Mesothelial cell of epicardium (in vitro differentiated cells): ENCODE results near the gene BRINP2. TPM values are rescaled to one million over a fixed set of nuclear protein-coding genes. Genes with fewer than 3 reads are reported as not detected.

Experiments
- DNase-seq, 2 experiments: peaks; one replicate each; pipeline ENCODE4 v3.0.0; 2021; ENCODE audit warnings: low spot score in 2 of 2; ENCODE audit not compliant: unreplicated experiment in 2 of 2
- H3K27ac Mint-ChIP-seq: 2 replicates; pipeline ENCODE4 v1.8.0; 2021; ENCODE audit warnings: mixed read lengths
- H3K27me3 Mint-ChIP-seq: 2 replicates; pipeline ENCODE4 v1.8.0; 2021; ENCODE audit warnings: low read depth, mixed read lengths
- H3K36me3 Mint-ChIP-seq: 2 replicates; pipeline ENCODE4 v1.8.0; 2021; ENCODE audit warnings: mixed read lengths
- H3K4me1 Mint-ChIP-seq: 2 replicates; pipeline ENCODE4 v1.8.0; 2021; ENCODE audit warnings: mixed read lengths
- H3K4me3 Mint-ChIP-seq: 2 replicates; pipeline ENCODE4 v1.8.0; 2021; ENCODE audit warnings: mild to moderate bottlenecking, moderate library complexity, mixed read lengths
- H3K9me3 Mint-ChIP-seq: 2 replicates; pipeline ENCODE4 v1.8.0; 2021; ENCODE audit warnings: mixed read lengths
- total RNA-seq: library from RNA; stranded (reverse); gene quantifications from 3 replicates; pipeline ENCODE4 v1.2.1, GENCODE V29; 2021
- TF ChIP-seq, protein P1 (sequence below): fragments of 200-600 bp; sonication (generic); IDR thresholded peaks from one replicate; pipeline ENCODE4 v1.5.0; 2021; ENCODE audit warnings: antibody characterized with exemption; ENCODE audit not compliant: unreplicated experiment

BRINP2 gene
- total RNA-seq, 1 donor from 2014 or later: 0.63 TPM

DNA sequence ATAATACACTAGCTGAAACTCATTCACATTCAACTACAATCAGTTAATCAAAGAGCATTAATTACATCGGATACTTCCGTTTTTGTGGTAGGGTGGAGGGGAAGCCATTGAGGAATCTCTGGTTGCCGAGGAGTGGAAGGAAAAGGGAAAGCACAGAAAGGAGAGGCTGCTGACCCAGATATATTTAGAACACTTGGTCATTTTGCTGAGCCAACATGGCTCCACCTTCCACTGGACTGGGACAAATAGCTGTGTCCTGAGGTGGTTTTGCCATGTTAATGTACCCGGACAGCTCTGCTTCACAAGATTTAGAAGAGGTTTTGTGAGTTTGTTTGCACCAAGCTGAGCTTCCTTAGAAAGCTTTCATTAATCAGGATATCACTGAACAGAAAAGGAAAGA, 32.4 kb upstream of the BRINP2 start:
- H3K27ac Mint-ChIP-seq: no peak overlapping the region
- H3K36me3 Mint-ChIP-seq: no peaks in the 10 kb centered on the region
- H3K9me3 Mint-ChIP-seq: no peaks in the 10 kb centered on the region
- H3K27me3 Mint-ChIP-seq: peaks cover 37% of the 10 kb centered on the region
- no peaks in the 10 kb centered on the region for H3K4me1 Mint-ChIP-seq
- no peak for DNase-seq
- H3K4me3 Mint-ChIP-seq: no peak overlapping the region
- TF ChIP-seq, protein P1, sequence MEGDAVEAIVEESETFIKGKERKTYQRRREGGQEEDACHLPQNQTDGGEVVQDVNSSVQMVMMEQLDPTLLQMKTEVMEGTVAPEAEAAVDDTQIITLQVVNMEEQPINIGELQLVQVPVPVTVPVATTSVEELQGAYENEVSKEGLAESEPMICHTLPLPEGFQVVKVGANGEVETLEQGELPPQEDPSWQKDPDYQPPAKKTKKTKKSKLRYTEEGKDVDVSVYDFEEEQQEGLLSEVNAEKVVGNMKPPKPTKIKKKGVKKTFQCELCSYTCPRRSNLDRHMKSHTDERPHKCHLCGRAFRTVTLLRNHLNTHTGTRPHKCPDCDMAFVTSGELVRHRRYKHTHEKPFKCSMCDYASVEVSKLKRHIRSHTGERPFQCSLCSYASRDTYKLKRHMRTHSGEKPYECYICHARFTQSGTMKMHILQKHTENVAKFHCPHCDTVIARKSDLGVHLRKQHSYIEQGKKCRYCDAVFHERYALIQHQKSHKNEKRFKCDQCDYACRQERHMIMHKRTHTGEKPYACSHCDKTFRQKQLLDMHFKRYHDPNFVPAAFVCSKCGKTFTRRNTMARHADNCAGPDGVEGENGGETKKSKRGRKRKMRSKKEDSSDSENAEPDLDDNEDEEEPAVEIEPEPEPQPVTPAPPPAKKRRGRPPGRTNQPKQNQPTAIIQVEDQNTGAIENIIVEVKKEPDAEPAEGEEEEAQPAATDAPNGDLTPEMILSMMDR: no peak

DNA sequence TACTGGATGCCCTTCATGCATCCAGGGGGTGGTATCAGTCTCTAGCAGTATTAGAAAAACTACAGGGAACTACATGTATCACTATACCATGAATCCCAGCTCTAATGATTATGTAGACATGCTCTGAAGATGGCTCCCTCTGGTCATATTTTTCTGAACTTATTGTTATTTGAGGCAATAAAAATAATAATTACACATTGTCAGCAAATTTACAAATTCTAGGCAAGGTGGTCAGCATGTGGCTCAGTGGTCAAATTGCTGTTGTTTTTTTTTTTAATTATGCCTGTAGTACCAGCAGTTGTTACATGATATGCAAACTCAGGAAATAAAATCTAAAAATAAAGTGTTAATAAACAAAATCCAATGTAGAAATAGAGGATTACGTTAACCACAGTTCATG, 28.7 kb upstream of the BRINP2 start:
- TF ChIP-seq, protein P1: no peak
- Mint-ChIP-seq H3K4me3 (no peak overlapping the region), H3K36me3 (no peaks in the 10 kb centered on the region), H3K4me1 (peaks cover 4% of the 10 kb centered on the region), H3K27me3 (peaks cover 21% of the 10 kb centered on the region), H3K9me3 (no peaks in the 10 kb centered on the region), H3K27ac (no peak overlapping the region)
- DNase-seq: no peak

DNA sequence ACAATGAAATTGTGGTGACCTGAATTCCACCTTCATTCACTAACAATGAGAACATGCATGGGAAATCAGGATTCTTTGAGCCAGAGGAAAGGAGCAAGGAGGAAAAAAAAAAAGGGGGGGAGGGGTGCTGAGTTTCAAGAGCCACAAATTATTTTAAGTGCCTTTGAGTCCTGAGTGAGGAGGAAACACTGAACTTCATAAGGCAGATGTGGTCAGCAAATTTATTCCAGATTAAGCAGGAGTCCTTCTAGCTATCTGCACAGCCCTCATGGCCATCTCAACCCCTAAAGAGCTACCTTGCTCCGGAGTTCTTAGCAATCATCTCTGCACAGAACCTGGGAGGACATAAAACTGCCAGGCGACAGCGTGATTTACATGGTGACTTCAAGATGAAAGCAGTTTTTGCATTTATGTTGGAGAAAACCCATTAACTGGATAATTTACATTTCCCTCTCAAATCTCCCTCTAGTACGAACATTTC, 27.9 kb upstream of the BRINP2 start:
- H3K4me1 Mint-ChIP-seq: peaks cover 4% of the 10 kb centered on the region
- peaks cover 21% of the 10 kb centered on the region for H3K27me3 Mint-ChIP-seq
- H3K36me3 Mint-ChIP-seq: no peaks in the 10 kb centered on the region
- TF ChIP-seq, protein P1: no peak
- H3K9me3 Mint-ChIP-seq: no peaks in the 10 kb centered on the region
- no peak overlapping the region for H3K4me3 Mint-ChIP-seq
- no peak for DNase-seq
- no peak overlapping the region for H3K27ac Mint-ChIP-seq

DNA sequence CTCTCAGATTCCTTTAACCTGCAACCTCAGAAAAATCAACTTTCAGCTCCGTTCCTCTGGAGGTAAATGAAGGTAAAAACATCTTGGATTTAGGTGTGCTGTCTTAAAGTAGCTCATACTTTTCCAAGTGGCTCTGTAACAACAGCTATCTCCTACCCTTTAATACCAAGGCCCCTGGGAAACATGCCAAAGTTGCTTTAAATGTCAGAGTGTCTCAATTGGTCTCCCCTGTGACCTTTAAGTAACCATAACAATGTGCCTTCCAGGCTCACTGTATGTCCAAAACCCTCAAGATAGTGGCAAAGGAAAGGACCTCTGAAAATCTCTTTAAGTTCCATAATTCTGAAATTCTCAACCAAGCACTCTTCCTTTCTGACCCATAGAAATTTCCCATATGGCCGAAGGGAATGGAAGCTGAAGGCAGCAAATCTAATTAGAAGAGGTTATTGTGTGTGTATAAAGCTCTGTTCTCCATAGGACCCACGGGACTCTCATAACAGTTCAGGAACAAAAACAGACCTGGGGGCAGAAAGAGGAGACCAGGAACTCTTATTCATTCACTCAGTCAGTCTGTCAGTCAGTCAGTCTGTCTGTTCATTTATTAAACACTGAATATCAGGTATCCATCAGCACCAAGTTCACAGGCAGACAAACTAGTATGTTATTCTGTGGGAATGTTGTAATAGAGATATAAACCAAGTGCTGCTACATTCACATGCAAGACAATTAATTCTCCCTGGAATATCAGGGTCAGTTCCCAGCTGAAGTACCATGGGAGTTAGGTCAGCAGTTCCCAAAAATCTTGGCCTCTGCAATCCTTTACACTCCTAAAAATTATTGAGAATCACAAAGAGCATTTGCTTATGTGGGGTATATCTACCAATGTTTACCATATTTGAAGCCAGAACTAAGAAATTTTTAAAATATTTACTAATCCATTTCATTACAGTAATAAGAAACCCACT, 25.4 kb upstream of the BRINP2 start:
- peaks cover 4% of the 10 kb centered on the region for H3K4me1 Mint-ChIP-seq
- H3K27ac Mint-ChIP-seq: no peak overlapping the region
- no peak overlapping the region for H3K4me3 Mint-ChIP-seq
- no peak for DNase-seq
- TF ChIP-seq, protein P1: no peak
- H3K36me3 Mint-ChIP-seq: no peaks in the 10 kb centered on the region
- H3K27me3 Mint-ChIP-seq: peaks cover 9% of the 10 kb centered on the region
- H3K9me3 Mint-ChIP-seq: no peaks in the 10 kb centered on the region

DNA sequence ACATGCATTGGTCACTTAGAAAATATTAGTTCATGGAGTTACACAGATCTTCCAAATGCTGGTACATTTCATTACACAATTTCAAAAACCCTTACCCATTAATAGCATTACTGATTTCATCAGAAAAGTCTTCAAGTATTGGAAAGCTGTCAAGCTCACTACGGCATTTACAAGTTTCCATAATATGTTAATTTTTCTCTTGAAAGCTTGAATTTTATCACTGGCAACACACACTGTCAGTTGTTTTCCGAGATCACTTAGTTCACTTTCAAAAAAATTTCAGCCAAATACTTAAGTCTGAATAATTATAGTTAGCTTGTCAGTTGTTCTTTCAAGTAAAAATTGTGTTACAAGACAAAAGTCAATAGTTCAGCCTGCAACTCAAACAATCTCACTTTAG, 24.3 kb upstream of the BRINP2 start:
- H3K4me1 Mint-ChIP-seq: peaks cover 4% of the 10 kb centered on the region
- no peak overlapping the region for H3K27ac Mint-ChIP-seq
- no peaks in the 10 kb centered on the region for H3K36me3 Mint-ChIP-seq
- no peak overlapping the region for H3K4me3 Mint-ChIP-seq
- DNase-seq: no peak
- TF ChIP-seq, protein P1: no peak
- H3K9me3 Mint-ChIP-seq: no peaks in the 10 kb centered on the region
- H3K27me3 Mint-ChIP-seq: peaks cover 5% of the 10 kb centered on the region
